Loucy (cell line): ENCODE results near the gene ATN1.
A peak's percentile ranks its signal among the peaks of the same experiment; 100 is the strongest.

Experiments used
- H2AFZ ChIP-seq: fragments of 200-600 bp; sonication (generic); 2 replicates; pipeline ENCODE4 v1.6.0; 2016; ENCODE audit warnings: antibody characterized with exemption, mild to moderate bottlenecking, low read length, moderate library complexity
- H3F3A ChIP-seq: fragments of 200-600 bp; 2 replicates; pipeline ENCODE4 v1.6.0; 2016; ENCODE audit warnings: antibody characterized with exemption, low read depth, mild to moderate bottlenecking
- H3K27me3 ChIP-seq: fragments of 200-600 bp; sonication (generic); 2 replicates; pipeline ENCODE4 v1.6.1; 2014; ENCODE audit warnings: low read length, mild to moderate bottlenecking; ENCODE audit not compliant: insufficient read depth, poor library complexity, severe bottlenecking
- H3K36me3 ChIP-seq: fragments of 200-600 bp; sonication (generic); 2 replicates; pipeline ENCODE4 v1.6.1; 2016; ENCODE audit warnings: low read length; ENCODE audit not compliant: insufficient read depth
- H3K4me1 ChIP-seq: fragments of 200-600 bp; sonication (generic); 2 replicates; pipeline ENCODE4 v1.5.1; 2014; ENCODE audit warnings: low read length, mild to moderate bottlenecking; ENCODE audit not compliant: insufficient read depth, poor library complexity, severe bottlenecking
- H3K4me2 ChIP-seq: fragments of 200-600 bp; sonication (generic); 2 replicates; pipeline ENCODE4 v1.6.0; 2014; ENCODE audit warnings: antibody characterized with exemption, low read length, low read depth, mild to moderate bottlenecking; ENCODE audit not compliant: poor library complexity, severe bottlenecking
- H3K4me3 ChIP-seq: fragments of 200-600 bp; sonication (generic); 2 replicates; pipeline ENCODE4 v1.5.1; 2014; ENCODE audit warnings: low read length, mild to moderate bottlenecking, mixed read lengths; ENCODE audit not compliant: poor library complexity, severe bottlenecking
- H3K79me2 ChIP-seq: fragments of 200-600 bp; sonication (generic); 2 replicates; pipeline ENCODE4 v1.6.1; 2014; ENCODE audit warnings: low read length; ENCODE audit not compliant: insufficient read depth
- H3K9ac ChIP-seq: fragments of 200-600 bp; sonication (generic); 2 replicates; pipeline ENCODE4 v1.6.0; 2014; ENCODE audit warnings: mild to moderate bottlenecking, low read depth, low read length, moderate library complexity; ENCODE audit not compliant: poor library complexity, severe bottlenecking
- H3K9me2 ChIP-seq: fragments of 200-600 bp; sonication (generic); replicated peaks from 2 replicates; pipeline ENCODE4 v1.6.1; 2016; ENCODE audit warnings: low read depth, low read length, mixed read lengths
- H3K9me3 ChIP-seq: fragments of 200-600 bp; sonication (generic); 2 replicates; pipeline ENCODE4 v1.6.1; 2014; ENCODE audit warnings: mild to moderate bottlenecking, antibody characterized with exemption, low read length, low read depth; ENCODE audit not compliant: insufficient read depth
- H4K20me1 ChIP-seq: fragments of 200-600 bp; sonication (generic); 2 replicates; pipeline ENCODE4 v1.6.0; 2014; ENCODE audit warnings: antibody characterized with exemption, low read length, mild to moderate bottlenecking; ENCODE audit not compliant: insufficient read depth, poor library complexity, severe bottlenecking
- EZH2phosphoT487 ChIP-seq: fragments of 200-600 bp; IDR thresholded peaks from 2 replicates; pipeline ENCODE4 v1.6.1; 2018; ENCODE audit warnings: antibody characterized with exemption, mild to moderate bottlenecking, moderate library complexity, borderline replicate concordance
- TF ChIP-seq, protein P1 (sequence below): fragments of 200-600 bp; sonication (generic); conservative IDR thresholded peaks from 2 replicates; pipeline ENCODE4 v1.5.1; 2014; ENCODE audit warnings: mild to moderate bottlenecking, antibody characterized with exemption, low read length

ATN1 gene

DNA sequence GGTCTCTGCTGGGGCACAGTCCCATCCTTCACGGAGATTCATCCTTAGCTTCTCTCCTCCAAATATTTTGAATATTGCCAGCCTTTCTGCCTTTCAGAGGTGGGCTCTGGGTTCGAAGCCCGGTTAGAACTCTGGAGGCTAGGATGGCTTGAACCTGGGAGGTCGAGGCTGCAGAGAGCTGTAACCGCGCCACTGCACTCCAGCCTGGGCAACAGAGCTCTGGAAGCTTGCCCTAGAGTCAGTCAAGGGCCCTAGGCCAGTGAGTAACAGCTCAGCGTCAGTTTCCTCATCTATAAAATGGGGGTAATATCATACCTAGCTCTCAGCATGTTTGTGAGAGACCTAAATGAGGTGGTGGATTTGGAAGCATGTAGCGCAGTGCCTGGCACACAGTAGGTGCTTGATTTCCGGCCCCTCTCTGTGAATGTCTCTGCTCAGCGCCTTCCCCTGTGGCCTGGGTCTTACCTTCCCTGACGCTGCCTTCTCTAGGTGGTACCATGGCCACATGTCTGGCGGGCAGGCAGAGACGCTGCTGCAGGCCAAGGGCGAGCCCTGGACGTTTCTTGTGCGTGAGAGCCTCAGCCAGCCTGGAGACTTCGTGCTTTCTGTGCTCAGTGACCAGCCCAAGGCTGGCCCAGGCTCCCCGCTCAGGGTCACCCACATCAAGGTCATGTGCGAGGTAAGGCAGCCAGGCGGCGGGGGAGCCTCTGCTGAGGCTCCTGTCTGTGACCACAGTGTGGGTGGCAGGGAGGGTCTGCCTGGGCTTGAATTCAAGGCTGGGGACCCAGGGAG is 26.8 kb downstream of the ATN1 start:
- Histone ChIP-seq H2AFZ (no peak overlapping the region), H3K9ac (peak overlapping the region; percentile 97), H3K4me2 (peak overlapping the region; percentile 97), H3K36me3 (no peaks in the 10 kb centered on the region), H3K4me3 (peak overlapping the region; percentile 91), H3K79me2 (peaks cover 91% of the 10 kb centered on the region), H3K9me2 (no peaks in the 10 kb centered on the region), H4K20me1 (no peaks in the 10 kb centered on the region), H3F3A (no peaks in the 10 kb centered on the region), H3K9me3 (no peaks in the 10 kb centered on the region), H3K27me3 (no peaks in the 10 kb centered on the region), H3K4me1 (peaks cover 83% of the 10 kb centered on the region)
- no peak for TF ChIP-seq EZH2phosphoT487
- TF ChIP-seq, protein P1, sequence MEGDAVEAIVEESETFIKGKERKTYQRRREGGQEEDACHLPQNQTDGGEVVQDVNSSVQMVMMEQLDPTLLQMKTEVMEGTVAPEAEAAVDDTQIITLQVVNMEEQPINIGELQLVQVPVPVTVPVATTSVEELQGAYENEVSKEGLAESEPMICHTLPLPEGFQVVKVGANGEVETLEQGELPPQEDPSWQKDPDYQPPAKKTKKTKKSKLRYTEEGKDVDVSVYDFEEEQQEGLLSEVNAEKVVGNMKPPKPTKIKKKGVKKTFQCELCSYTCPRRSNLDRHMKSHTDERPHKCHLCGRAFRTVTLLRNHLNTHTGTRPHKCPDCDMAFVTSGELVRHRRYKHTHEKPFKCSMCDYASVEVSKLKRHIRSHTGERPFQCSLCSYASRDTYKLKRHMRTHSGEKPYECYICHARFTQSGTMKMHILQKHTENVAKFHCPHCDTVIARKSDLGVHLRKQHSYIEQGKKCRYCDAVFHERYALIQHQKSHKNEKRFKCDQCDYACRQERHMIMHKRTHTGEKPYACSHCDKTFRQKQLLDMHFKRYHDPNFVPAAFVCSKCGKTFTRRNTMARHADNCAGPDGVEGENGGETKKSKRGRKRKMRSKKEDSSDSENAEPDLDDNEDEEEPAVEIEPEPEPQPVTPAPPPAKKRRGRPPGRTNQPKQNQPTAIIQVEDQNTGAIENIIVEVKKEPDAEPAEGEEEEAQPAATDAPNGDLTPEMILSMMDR = no peak

DNA sequence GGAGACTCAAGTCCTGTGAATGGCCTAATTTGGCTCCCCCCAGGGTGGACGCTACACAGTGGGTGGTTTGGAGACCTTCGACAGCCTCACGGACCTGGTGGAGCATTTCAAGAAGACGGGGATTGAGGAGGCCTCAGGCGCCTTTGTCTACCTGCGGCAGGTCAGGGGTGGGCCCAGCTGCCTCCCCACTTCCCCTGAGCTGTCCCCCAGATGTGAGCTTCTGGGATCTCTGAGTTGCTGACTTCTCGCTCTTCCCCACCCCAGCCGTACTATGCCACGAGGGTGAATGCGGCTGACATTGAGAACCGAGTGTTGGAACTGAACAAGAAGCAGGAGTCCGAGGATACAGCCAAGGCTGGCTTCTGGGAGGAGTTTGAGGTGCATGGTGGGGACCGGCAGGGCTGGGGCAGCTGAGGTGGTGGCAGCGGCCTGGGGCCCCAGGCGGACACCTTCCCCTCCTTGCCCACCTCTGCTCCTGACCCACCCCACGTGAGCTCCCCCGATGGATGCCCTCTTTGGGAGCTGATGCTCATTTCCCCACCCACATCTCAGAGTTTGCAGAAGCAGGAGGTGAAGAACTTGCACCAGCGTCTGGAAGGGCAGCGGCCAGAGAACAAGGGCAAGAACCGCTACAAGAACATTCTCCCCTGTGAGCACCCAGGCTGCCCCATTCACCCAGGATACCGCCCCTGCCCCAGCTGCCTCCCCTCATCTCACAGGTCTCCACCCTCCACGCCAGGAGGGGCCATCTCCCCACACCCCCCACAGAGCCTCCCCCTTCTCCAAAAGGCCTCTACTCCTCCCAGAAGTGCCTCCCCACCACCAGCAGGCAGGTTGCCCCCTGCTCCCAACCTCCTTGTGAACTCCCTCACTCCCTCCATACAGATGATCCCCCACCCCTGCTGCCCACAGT is 27.6 kb downstream of the ATN1 start:
- peak overlapping the region; percentile 97 for H3K4me2 ChIP-seq
- no peaks in the 10 kb centered on the region for H3K27me3 ChIP-seq
- no peaks in the 10 kb centered on the region for H4K20me1 ChIP-seq
- no peak overlapping the region for H2AFZ ChIP-seq
- peaks cover 87% of the 10 kb centered on the region for H3K4me1 ChIP-seq
- TF ChIP-seq, protein P1 = no peak
- no peak for TF ChIP-seq EZH2phosphoT487
- peak overlapping the region; percentile 97 for H3K9ac ChIP-seq
- no peaks in the 10 kb centered on the region for H3K9me3 ChIP-seq
- no peaks in the 10 kb centered on the region for H3K9me2 ChIP-seq
- no peaks in the 10 kb centered on the region for H3F3A ChIP-seq
- no peaks in the 10 kb centered on the region for H3K36me3 ChIP-seq
- H3K4me3 ChIP-seq = peak overlapping the region; percentile 91
- peaks cover 95% of the 10 kb centered on the region for H3K79me2 ChIP-seq

DNA sequence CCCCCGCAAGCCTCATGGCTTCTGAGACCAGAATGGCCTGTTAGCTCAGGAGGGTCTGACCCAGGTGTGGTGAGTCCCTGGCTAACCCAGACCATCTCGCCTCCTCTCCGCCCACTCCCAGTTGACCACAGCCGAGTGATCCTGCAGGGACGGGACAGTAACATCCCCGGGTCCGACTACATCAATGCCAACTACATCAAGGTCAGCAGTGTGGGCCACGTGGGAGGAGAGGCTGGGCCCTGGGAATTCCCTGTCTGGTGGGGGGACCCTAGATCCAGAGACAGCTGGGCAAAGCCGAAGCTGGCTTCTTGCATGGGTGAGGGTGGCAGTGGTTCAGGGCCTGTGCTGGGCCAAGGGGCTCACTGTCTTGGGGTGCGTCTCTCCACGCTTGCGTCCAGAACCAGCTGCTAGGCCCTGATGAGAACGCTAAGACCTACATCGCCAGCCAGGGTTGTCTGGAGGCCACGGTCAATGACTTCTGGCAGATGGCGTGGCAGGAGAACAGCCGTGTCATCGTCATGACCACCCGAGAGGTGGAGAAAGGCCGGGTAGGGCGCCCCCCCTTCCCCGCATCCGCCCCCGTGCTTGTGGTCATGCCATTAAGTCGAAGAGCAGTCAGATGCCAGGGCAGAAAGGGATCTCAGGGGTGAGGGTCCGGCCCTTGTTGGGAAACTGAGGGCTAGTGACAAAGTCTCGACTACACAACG is 28.4 kb downstream of the ATN1 start:
- Histone ChIP-seq H3K27me3 (no peaks in the 10 kb centered on the region), H2AFZ (no peak overlapping the region), H3K9me2 (no peaks in the 10 kb centered on the region), H3K36me3 (no peaks in the 10 kb centered on the region), H3K4me3 (no peak overlapping the region), H3K4me1 (peaks cover 89% of the 10 kb centered on the region), H4K20me1 (no peaks in the 10 kb centered on the region), H3K4me2 (peak overlapping the region; percentile 97), H3F3A (no peaks in the 10 kb centered on the region), H3K79me2 (peaks cover 89% of the 10 kb centered on the region), H3K9me3 (no peaks in the 10 kb centered on the region), H3K9ac (peak overlapping the region; percentile 97)
- TF ChIP-seq EZH2phosphoT487 = no peak
